ENCODE measurements around the gene MACO1. TPM values are rescaled to one million over a fixed set of nuclear protein-coding genes. Genes with fewer than 3 reads are reported as not detected.

Gene MACO1
- total RNA-seq, 4 donors from 2014 or later: 25.6 to 31.8 (median 28.7) TPM

GRCh38 chr1:25485536-25486411, 55.1 kb downstream of the MACO1 start:
- no peaks in the 10 kb centered on the region for H3K9me3 ChIP-seq
- DNase-seq: no peak
- peak overlapping the region in 1 of 3 donors; percentile 14 for H3K27ac ChIP-seq
- TF ChIP-seq CTCF (IDR thresholded peaks at IDR 0.05): no peak
- H3K27me3 ChIP-seq: no peaks in the 10 kb centered on the region
- intact Hi-C loops (cut with DNase I): no loop called here
- 66 to 69% methylated on average over 6 of the region's 6 CpGs for WGBS, 2 donors
- no peak overlapping the region for H3K4me3 ChIP-seq (replicated peaks in 1 of 3)
- H3K36me3 ChIP-seq: peaks cover 9 to 23% of the 10 kb centered on the region in 2 donors
- peaks cover 12 to 17% of the 10 kb centered on the region in 2 donors for H3K4me1 ChIP-seq

GRCh38 chr1:25486602-25487001, 55.9 kb downstream of the MACO1 start:
- intact Hi-C loops (cut with DNase I): no loop called here
- DNase-seq: no peak
- TF ChIP-seq POLR2A (IDR thresholded peaks at IDR 0.05) (no peak), CTCF (IDR thresholded peaks at IDR 0.05) (no peak)
- H3K27me3 ChIP-seq: no peaks in the 10 kb centered on the region
- H3K9me3 ChIP-seq: no peaks in the 10 kb centered on the region
- 83 to 98% methylated on average over 1 of the region's 1 CpG for WGBS, 2 donors
- peaks cover 12 to 29% of the 10 kb centered on the region in 2 donors for H3K36me3 ChIP-seq
- no peak overlapping the region for H3K4me3 ChIP-seq (replicated peaks in 1 of 3)
- peaks cover 12 to 17% of the 10 kb centered on the region in 2 donors for H3K4me1 ChIP-seq
- no peak overlapping the region for H3K27ac ChIP-seq

DNA sequence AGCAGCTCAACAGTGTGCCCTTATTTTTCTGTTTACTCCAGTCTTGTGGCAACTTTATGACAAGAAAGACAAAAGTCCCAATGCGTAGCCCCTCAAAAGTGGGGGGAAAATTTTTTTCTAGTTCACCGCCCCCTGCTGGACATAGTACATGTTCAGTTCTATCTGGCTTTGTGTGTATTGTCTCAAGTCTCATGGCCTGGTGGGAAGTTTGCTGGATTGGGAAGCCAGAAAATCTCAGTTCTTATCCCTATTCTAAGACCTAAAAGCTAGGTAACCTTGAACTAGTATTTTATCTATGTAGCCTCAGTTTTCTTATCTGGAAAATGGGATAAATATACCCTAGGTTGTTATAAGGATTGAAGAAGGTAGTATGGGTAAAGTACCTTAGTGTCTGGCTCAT, 56.9 kb downstream of the MACO1 start:
- Histone ChIP-seq H3K9me3 (no peaks in the 10 kb centered on the region), H3K27me3 (no peaks in the 10 kb centered on the region), H3K4me3 (replicated peaks in 1 of 3) (no peak overlapping the region), H3K36me3 (peaks cover 16 to 40% of the 10 kb centered on the region in 2 donors), H3K4me1 (peaks cover 12 to 17% of the 10 kb centered on the region in 2 donors), H3K27ac (no peak overlapping the region)
- DNase-seq: no peak
- TF ChIP-seq CTCF (IDR thresholded peaks at IDR 0.05): peak in 2 of 6 experiments; percentile 15 to 24
- no peak for TF ChIP-seq POLR2A (IDR thresholded peaks at IDR 0.05)
- 94% methylated on average over 2 of the region's 2 CpGs for WGBS, 2 donors
- intact Hi-C loops (cut with DNase I): no loop called here

GRCh38 chr1:25492323-25492722, 61.6 kb downstream of the MACO1 start:
- Histone ChIP-seq H3K4me1 (peaks cover 12 to 17% of the 10 kb centered on the region in 2 donors), H3K9me3 (no peaks in the 10 kb centered on the region), H3K36me3 (peaks cover 12 to 40% of the 10 kb centered on the region in 2 donors), H3K27me3 (no peaks in the 10 kb centered on the region), H3K4me3 (replicated peaks in 1 of 3) (no peak overlapping the region), H3K27ac (no peak overlapping the region)
- no peak for DNase-seq
- intact Hi-C loops (cut with DNase I): no loop called here
- TF ChIP-seq POLR2A (IDR thresholded peaks at IDR 0.05): no peak
- 82 to 86% methylated on average over 8 of the region's 8 CpGs for WGBS, 2 donors

DNA sequence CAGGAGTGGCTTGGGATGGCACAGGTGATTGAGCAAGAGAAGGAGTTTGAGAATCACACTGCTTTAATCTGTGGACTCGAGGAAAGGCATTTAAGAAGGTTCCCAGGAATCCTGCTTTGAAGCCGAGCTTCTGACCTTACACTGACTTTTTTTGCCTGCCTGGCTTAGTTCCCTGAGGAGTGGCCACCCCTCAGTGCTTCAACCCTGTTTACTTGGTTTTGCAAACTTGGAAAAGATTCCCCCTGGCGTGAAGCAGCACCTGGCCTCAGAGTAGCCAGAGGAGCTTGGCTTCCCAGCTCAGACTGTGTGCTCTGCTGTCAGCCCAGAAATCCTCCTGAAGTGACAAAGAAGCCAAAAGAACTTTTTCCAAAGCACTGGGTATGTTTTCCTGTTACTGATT, 64.3 kb downstream of the MACO1 start:
- intact Hi-C loops (cut with DNase I): no loop called here
- peaks cover 14 to 33% of the 10 kb centered on the region in 2 donors for H3K36me3 ChIP-seq
- WGBS, 2 donors: 24 to 25% methylated on average over 3 of the region's 3 CpGs

More for the DNA sequence above, 64.3 kb downstream of the MACO1 start:
- DNase-seq: peak; percentile 78 to 83
- TF ChIP-seq POLR2A (IDR thresholded peaks at IDR 0.05): no peak
- TF ChIP-seq CTCF (IDR thresholded peaks at IDR 0.05): no peak
- H3K27ac ChIP-seq: peak overlapping the region; percentile 54 to 72 (median 61)
- H3K27me3 ChIP-seq: no peaks in the 10 kb centered on the region
- H3K4me1 ChIP-seq: peaks cover 12 to 17% of the 10 kb centered on the region in 2 donors
- H3K9me3 ChIP-seq: no peaks in the 10 kb centered on the region
- H3K4me3 ChIP-seq (replicated peaks in 1 of 3): no peak overlapping the region

All from thyroid gland (tissue), 4 donors.